ENCODE results near the gene SUN2. TPM values are rescaled to one million over a fixed set of nuclear protein-coding genes. Genes with fewer than 3 reads are reported as not detected.

The SUN2 gene
- total and polyA plus RNA-seq, 2 donors (not counting 3 experiments of a cell fraction or from before 2014, with no cell fraction given) = 76.7 to 133 TPM

DNA sequence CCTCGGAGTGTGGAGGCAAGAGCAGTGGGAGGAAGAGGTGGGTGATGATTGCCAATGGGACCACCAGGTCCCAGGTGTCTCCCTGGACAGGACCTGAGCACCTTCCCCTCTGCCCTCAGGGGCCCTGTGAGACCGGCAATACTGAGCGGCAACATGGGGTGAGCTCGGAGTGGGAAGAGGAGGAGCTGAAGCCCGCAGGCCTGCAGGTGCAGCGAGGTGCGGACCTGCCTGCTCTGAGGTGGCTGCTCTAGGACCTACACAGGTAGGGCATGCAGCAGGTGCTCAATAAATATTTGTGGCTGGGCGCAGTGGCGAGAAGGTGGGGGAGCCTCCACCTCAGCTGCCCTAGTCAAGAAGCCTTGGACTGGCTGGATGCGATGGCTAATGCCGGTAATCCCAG is 12.2 kb upstream of the SUN2 start:
- Histone ChIP-seq H4K20me1 (replicated peaks; ENCODE audit: control insufficient read depth, extremely low read depth, insufficient read depth, low read length) (no peaks in the 10 kb centered on the region), H3K4me2 (ENCODE audit: insufficient read depth, low read length) (no peak overlapping the region), H3K9me1 (replicated peaks; ENCODE audit: control insufficient read depth, extremely low read depth, insufficient read depth, low read length) (no peaks in the 10 kb centered on the region), H3K9ac (replicated peaks; ENCODE audit: extremely low read depth, insufficient read depth, low read length) (no peak overlapping the region), H3K4me3 (replicated peaks in 1 of 3; ENCODE audit: insufficient read depth in 1 of 3, low read depth in 1 of 3, low read length in 3 of 3) (no peak overlapping the region), H3K79me2 (ENCODE audit: control insufficient read depth, insufficient read depth, low read length) (no peaks in the 10 kb centered on the region), H3K36me3 (ENCODE audit: control insufficient read depth in 2 of 2, extremely low read depth in 1 of 2, insufficient read depth in 2 of 2, low read length in 2 of 2) (no peaks in the 10 kb centered on the region), H3K27me3 (ENCODE audit: control insufficient read depth in 2 of 2, insufficient read depth in 2 of 2, low read length in 2 of 2) (no peaks in the 10 kb centered on the region), H3K9me3 (replicated peaks; ENCODE audit: control insufficient read depth, insufficient read depth, low read length) (no peaks in the 10 kb centered on the region), H2AFZ (ENCODE audit: low read depth, low read length) (no peak overlapping the region), H3K4me1 (ENCODE audit: control insufficient read depth, extremely low read depth, insufficient read depth, low read length) (no peaks in the 10 kb centered on the region), H3K27ac (ENCODE audit: insufficient read depth, low read depth, low read length) (no peak overlapping the region)
- no peak for DNase-seq (ENCODE audit: low read depth, low spot score)
- no TSS peak for BruUV-seq (replicated peaks)
- POLR2A ChIA-PET = interaction anchor here (0.5 to 1.7 kb wide), 2 partner anchors 102 to 234 kb away, joined by 5 to 6 read pairs; no protein-coding TSS in a partner anchor
- dilution Hi-C loops (cut with MboI; ENCODE audit: extremely low pct_ligation_motif_present, low sequenced_read_pairs) = no loop called here
- CTCF ChIA-PET = interaction anchor here (1.3 to 5.9 kb wide), 21 partner anchors 9 to 713 kb away, joined by 3 to 208 read pairs (median 20); partner anchors contain the start of genes CBX6, DNAL4, NPTXR and SUN2
- intact Hi-C loops (cut with micrococcal nuclease) = loop anchor here (2.0 kb wide), 2 partner anchors 103 to 351 kb away; no protein-coding TSS in a partner anchor
- no peak for FAIRE-seq
- TF ChIP-seq, protein P1, sequence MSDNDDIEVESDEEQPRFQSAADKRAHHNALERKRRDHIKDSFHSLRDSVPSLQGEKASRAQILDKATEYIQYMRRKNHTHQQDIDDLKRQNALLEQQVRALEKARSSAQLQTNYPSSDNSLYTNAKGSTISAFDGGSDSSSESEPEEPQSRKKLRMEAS (IDR thresholded peaks at IDR 0.05; ENCODE audit: insufficient read depth, insufficient read length) = no peak
- no peak for TF ChIP-seq FOS (IDR thresholded peaks at IDR 0.05; ENCODE audit: borderline replicate concordance, insufficient read depth, low read length)
- no peak for TF ChIP-seq POLR2AphosphoS5 (IDR thresholded peaks at IDR 0.05; ENCODE audit: insufficient read depth, low read depth, low read length)
- TF ChIP-seq EZH2 (IDR thresholded peaks at IDR 0.05; ENCODE audit: borderline replicate concordance, low read depth, low read length, severe bottlenecking) = no peak
- TF ChIP-seq MYC (IDR thresholded peaks at IDR 0.05; ENCODE audit: low read depth, low read length) = no peak
- TF ChIP-seq GATA2 (IDR thresholded peaks at IDR 0.05; ENCODE audit: insufficient read depth, insufficient read length, low read depth, low read length) = no peak
- no peak for TF ChIP-seq JUN (IDR thresholded peaks at IDR 0.05; ENCODE audit: borderline replicate concordance, insufficient read depth, insufficient read length, low read depth)
- no peak for TF ChIP-seq POLR2A (IDR thresholded peaks at IDR 0.05; ENCODE audit: low read depth, low read length)
- TF ChIP-seq, protein P2, sequence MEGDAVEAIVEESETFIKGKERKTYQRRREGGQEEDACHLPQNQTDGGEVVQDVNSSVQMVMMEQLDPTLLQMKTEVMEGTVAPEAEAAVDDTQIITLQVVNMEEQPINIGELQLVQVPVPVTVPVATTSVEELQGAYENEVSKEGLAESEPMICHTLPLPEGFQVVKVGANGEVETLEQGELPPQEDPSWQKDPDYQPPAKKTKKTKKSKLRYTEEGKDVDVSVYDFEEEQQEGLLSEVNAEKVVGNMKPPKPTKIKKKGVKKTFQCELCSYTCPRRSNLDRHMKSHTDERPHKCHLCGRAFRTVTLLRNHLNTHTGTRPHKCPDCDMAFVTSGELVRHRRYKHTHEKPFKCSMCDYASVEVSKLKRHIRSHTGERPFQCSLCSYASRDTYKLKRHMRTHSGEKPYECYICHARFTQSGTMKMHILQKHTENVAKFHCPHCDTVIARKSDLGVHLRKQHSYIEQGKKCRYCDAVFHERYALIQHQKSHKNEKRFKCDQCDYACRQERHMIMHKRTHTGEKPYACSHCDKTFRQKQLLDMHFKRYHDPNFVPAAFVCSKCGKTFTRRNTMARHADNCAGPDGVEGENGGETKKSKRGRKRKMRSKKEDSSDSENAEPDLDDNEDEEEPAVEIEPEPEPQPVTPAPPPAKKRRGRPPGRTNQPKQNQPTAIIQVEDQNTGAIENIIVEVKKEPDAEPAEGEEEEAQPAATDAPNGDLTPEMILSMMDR (IDR thresholded peaks at IDR 0.05; ENCODE audit: extremely low read depth in 1 of 2, insufficient read depth in 1 of 2, low read depth in 1 of 2, low read length in 2 of 2) = no peak
